OCI-LY7 (cell line): ENCODE data around the gene CARM1.

Experiments used
- CTCF ChIP-seq: fragments of 200-600 bp; sonication (generic); conservative IDR thresholded peaks from 2 replicates; pipeline ENCODE4 v1.5.1; 2014; ENCODE audit warnings: mild to moderate bottlenecking, antibody characterized with exemption, low read length, moderate library complexity, mixed read lengths
- EZH2phosphoT487 ChIP-seq: fragments of 200-600 bp; sonication (generic); IDR thresholded peaks from 2 replicates; pipeline ENCODE4 v1.6.1; 2018; ENCODE audit warnings: low read depth, borderline replicate concordance, mild to moderate bottlenecking, mixed run types, antibody characterized with exemption, low read length, moderate library complexity, mixed read lengths

- TF ChIP-seq CTCF (no peak), EZH2phosphoT487 (no peak)
These were observed 27.8 kb downstream of the CARM1 start for GRCh38 chr19:10899151-10899653.
